K562 (cell line): ENCODE data around the gene BNIP5. TPM values are rescaled to one million over a fixed set of nuclear protein-coding genes. Genes with fewer than 3 reads are reported as not detected.
A peak's percentile ranks its signal among the peaks of the same experiment; 100 is the strongest.

Experiments
- CREB1 ChIP-seq, 2 experiments: sonication (generic) in 1 of 2; formaldehyde crosslinking in 1 of 2; IDR thresholded peaks; 2 replicates each; pipeline versions ENCODE4 v1.6.1 to v1.8.0; 2012 to 2022; ENCODE audit warnings: inconsistent platforms in 1 of 2, mild to moderate bottlenecking in 1 of 2, missing genetic modification reagents in 1 of 2, moderate library complexity in 1 of 2
- ELF2 ChIP-seq: fragments of 250-450 bp; sonication (Bioruptor Pico); IDR thresholded peaks from 2 replicates; pipeline ENCODE4 v1.5.0; 2021; ENCODE audit warnings: mild to moderate bottlenecking
- FOSL1 ChIP-seq: fragments of 200-800 bp; sonication (Bioruptor generic); conservative IDR thresholded peaks from 2 replicates; pipeline ENCODE4 v1.6.1; 2016; ENCODE audit warnings: missing genetic modification characterization, missing compliant biosample characterization
- HCFC1 ChIP-seq: IDR thresholded peaks from 2 replicates; pipeline ENCODE4 v1.6.1; 2012; ENCODE audit warnings: low read depth, low read length, improper control_type of control experiment
- JUN ChIP-seq, 2 experiments: sonication (generic) in 1 of 2; formaldehyde crosslinking in 1 of 2; IDR thresholded peaks; 2 replicates each; pipeline versions ENCODE4 v1.6.1 to v1.8.0; 2012 to 2022; ENCODE audit warnings: borderline replicate concordance in 2 of 2, mild to moderate bottlenecking in 2 of 2, improper control_type of control experiment in 1 of 2, low read depth in 1 of 2, low read length in 1 of 2, missing genetic modification reagents in 1 of 2
- MTA3 ChIP-seq: fragments of 450-650 bp; formaldehyde crosslinking; IDR thresholded peaks from 2 replicates; pipeline ENCODE4 v1.6.1; 2017; ENCODE audit warnings: mild to moderate bottlenecking, borderline replicate concordance
- OTX1 ChIP-seq: fragments of 450-650 bp; formaldehyde crosslinking; IDR thresholded peaks from 2 replicates; pipeline ENCODE4 v1.4.0; 2022; ENCODE audit warnings: mild to moderate bottlenecking
- PCBP1 ChIP-seq: fragments of 200-400 bp; formaldehyde crosslinking; IDR thresholded peaks from 2 replicates; pipeline ENCODE4 v1.6.1; 2018; ENCODE audit warnings: mild to moderate bottlenecking, low read depth, low read length; ENCODE audit not compliant: poor library complexity, severe bottlenecking
- RAD21 ChIP-seq, 2 experiments: fragments of 250-450 bp in 1 of 2; fragments of 450-650 bp in 1 of 2; sonication (Bioruptor Pico) in 1 of 2; formaldehyde crosslinking in 1 of 2; IDR thresholded peaks in 1 of 2; conservative IDR thresholded peaks in 1 of 2; 2 replicates each; pipeline versions ENCODE4 v1.4.0 to v1.8.0; 2020 to 2022; ENCODE audit warnings: mild to moderate bottlenecking in 2 of 2, moderate library complexity in 1 of 2
- SMC3 ChIP-seq: conservative IDR thresholded peaks from 2 replicates; pipeline ENCODE4 v1.6.1; 2011; ENCODE audit warnings: low read depth, low read length, improper control_type of control experiment; ENCODE audit not compliant: insufficient read depth
- SRF ChIP-seq, 2 experiments: fragments of 250-450, 450-650 bp in 1 of 2; sonication (Bioruptor Pico) in 1 of 2; sonication (generic) in 1 of 2; formaldehyde crosslinking; IDR thresholded peaks; 2 replicates each; pipeline versions ENCODE4 v1.5.0 to v1.5.1; 2020 to 2022; ENCODE audit warnings: mild to moderate bottlenecking in 1 of 2, missing genetic modification reagents in 1 of 2
- TOE1 ChIP-seq, 2 experiments: fragments of 450-650 bp in 1 of 2; sonication (generic) in 1 of 2; formaldehyde crosslinking in 1 of 2; IDR thresholded peaks; 2 replicates each; pipeline versions ENCODE4 v1.7.1 to v1.8.0; 2016 to 2022; ENCODE audit warnings: borderline replicate concordance in 2 of 2, mild to moderate bottlenecking in 2 of 2, antibody characterized with exemption in 1 of 2, inconsistent platforms in 1 of 2, low read depth in 1 of 2, missing genetic modification reagents in 1 of 2, moderate library complexity in 1 of 2
- polyA plus RNA-seq, 8 experiments: library from polyadenylated mRNA; depleted of rRNA in 4 of 8; stranded (reverse) in 5 of 8; unstranded in 3 of 8; fragments of >200 nt; fragmentation: Nextera tagmentation in 2 of 8; fragmentation: Illumina TruSeq in 1 of 8; extraction: Ambion mirVana in 2 of 8; extraction: Trizol in 1 of 8; gene quantifications; 2 replicates each; pipeline versions ENCODE4 v1.2.1 to v1.2.3, GENCODE V29; 2011 to 2014; ENCODE audit warnings: inconsistent platforms in 1 of 8, missing spikeins in 1 of 8
- total RNA-seq, 7 experiments: library from RNA; depleted of rRNA in 6 of 7; stranded (reverse); fragments of >200 nt in 6 of 7; fragmentation: Illumina TruSeq in 2 of 7; extraction: Trizol in 2 of 7; gene quantifications; 2 replicates each; pipeline versions ENCODE4 v1.2.1 to v1.2.3, GENCODE V29; 2011 to 2021; ENCODE audit warnings: low replicate concordance in 1 of 7
- TF ChIP-seq, protein P1 (sequence below): fragments of 450-650 bp; formaldehyde crosslinking; IDR thresholded peaks from 2 replicates; pipeline ENCODE4 v1.4.0; 2020; ENCODE audit warnings: mild to moderate bottlenecking, moderate library complexity
- TF ChIP-seq, protein P2 (sequence below): IDR thresholded peaks from 2 replicates; pipeline ENCODE4 v1.6.1; 2011; ENCODE audit warnings: borderline replicate concordance, low read depth, mild to moderate bottlenecking, moderate library complexity, low read length; ENCODE audit not compliant: insufficient read depth, poor library complexity, severe bottlenecking
- TF ChIP-seq, protein P3 (sequence below): fragments of 450-650 bp; IDR thresholded peaks from 2 replicates; pipeline ENCODE4 v1.6.1; 2016; ENCODE audit warnings: borderline replicate concordance
- TF ChIP-seq, protein P4 (sequence below): sonication (generic); formaldehyde crosslinking; IDR thresholded peaks from 2 replicates; pipeline ENCODE4 v1.8.0; 2022; ENCODE audit warnings: missing genetic modification reagents, mild to moderate bottlenecking, moderate library complexity, borderline replicate concordance

The BNIP5 gene
- total and polyA plus RNA-seq, 9 of the 15 experiments (the other 6 are each of a cell fraction or from before 2014, with no cell fraction given) = not detected

DNA sequence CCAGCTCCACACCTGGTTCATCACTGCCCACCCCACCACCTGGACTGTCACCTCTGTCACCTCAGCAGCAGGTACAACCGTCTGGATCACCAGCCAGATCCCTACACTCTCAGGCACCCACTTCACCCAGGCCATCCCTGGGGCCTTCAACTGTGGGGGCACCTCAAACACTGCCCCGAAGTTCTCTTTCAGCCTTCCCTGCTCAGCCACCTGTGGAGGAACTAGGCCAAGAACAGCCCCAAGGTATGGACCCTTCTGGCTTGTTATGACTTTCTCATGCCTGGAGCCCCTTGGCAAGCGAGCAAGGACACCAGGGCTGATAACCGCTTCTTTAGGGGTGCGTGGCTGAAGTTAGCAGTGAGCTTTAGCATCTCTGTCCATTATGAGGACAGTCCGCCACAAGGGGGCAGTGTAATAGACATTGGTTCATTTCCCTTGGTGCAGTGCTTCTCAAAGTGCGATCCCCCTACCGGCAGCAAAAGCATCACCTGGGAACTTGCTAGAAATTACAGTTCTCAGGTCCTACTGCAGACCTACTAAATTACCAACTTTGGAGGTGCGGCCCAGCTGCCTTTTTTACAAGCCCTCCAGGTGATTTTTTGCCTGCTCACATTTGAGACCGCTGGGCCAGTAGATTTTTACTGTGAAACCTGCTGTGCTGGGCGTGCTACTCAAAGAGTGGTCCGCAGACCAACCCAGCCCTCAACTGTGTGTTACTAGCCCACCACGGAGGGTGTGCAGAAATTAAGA lies 34.3 kb downstream of the BNIP5 start (continued):
- TF ChIP-seq HCFC1 = peak; percentile 53; the same call in 1 of the 2 replicates
- TF ChIP-seq, protein P1, sequence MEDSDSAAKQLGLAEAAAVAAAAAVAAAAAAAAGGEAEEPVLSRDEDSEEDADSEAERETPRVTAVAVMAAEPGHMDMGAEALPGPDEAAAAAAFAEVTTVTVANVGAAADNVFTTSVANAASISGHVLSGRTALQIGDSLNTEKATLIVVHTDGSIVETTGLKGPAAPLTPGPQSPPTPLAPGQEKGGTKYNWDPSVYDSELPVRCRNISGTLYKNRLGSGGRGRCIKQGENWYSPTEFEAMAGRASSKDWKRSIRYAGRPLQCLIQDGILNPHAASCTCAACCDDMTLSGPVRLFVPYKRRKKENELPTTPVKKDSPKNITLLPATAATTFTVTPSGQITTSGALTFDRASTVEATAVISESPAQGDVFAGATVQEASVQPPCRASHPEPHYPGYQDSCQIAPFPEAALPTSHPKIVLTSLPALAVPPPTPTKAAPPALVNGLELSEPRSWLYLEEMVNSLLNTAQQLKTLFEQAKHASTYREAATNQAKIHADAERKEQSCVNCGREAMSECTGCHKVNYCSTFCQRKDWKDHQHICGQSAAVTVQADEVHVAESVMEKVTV (CRISPR knock-in tag) = peak; percentile 51; the same call in 1 of the 2 replicates
- TF ChIP-seq MTA3 = 0 out of 2 replicates have a peak, but pooled peaks have one; percentile 46
- no peak for TF ChIP-seq CREB1 (IDR thresholded peaks at IDR 0.05)
- 0 out of 2 replicates have a peak, but pooled peaks have one; percentile 25 for TF ChIP-seq CREB1 (CRISPR knock-in tag; IDR thresholded peaks at IDR 0.05)
- TF ChIP-seq, protein P2, sequence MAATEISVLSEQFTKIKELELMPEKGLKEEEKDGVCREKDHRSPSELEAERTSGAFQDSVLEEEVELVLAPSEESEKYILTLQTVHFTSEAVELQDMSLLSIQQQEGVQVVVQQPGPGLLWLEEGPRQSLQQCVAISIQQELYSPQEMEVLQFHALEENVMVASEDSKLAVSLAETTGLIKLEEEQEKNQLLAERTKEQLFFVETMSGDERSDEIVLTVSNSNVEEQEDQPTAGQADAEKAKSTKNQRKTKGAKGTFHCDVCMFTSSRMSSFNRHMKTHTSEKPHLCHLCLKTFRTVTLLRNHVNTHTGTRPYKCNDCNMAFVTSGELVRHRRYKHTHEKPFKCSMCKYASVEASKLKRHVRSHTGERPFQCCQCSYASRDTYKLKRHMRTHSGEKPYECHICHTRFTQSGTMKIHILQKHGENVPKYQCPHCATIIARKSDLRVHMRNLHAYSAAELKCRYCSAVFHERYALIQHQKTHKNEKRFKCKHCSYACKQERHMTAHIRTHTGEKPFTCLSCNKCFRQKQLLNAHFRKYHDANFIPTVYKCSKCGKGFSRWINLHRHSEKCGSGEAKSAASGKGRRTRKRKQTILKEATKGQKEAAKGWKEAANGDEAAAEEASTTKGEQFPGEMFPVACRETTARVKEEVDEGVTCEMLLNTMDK = peak; percentile 89
- TF ChIP-seq OTX1 (CRISPR knock-in tag) = no peak
- TF ChIP-seq TOE1 (IDR thresholded peaks at IDR 0.05; ENCODE audit: borderline replicate concordance) = peak; percentile 39; the same call in 1 of the 2 replicates
- no peak for TF ChIP-seq TOE1 (CRISPR knock-in tag; IDR thresholded peaks at IDR 0.05; ENCODE audit: borderline replicate concordance, low read depth)
- no peak for TF ChIP-seq ELF2 (CRISPR knock-in tag)
- TF ChIP-seq FOSL1 (tag) = peak; percentile 43; the same call in 1 of the 2 replicates
- 0 out of 4 replicates have a peak, but pooled peaks of 1 of the 2 experiments have one; percentile 29 for TF ChIP-seq SRF (CRISPR knock-in tag; IDR thresholded peaks at IDR 0.05)
- TF ChIP-seq SMC3 = peak; percentile 97
- TF ChIP-seq, protein P3, sequence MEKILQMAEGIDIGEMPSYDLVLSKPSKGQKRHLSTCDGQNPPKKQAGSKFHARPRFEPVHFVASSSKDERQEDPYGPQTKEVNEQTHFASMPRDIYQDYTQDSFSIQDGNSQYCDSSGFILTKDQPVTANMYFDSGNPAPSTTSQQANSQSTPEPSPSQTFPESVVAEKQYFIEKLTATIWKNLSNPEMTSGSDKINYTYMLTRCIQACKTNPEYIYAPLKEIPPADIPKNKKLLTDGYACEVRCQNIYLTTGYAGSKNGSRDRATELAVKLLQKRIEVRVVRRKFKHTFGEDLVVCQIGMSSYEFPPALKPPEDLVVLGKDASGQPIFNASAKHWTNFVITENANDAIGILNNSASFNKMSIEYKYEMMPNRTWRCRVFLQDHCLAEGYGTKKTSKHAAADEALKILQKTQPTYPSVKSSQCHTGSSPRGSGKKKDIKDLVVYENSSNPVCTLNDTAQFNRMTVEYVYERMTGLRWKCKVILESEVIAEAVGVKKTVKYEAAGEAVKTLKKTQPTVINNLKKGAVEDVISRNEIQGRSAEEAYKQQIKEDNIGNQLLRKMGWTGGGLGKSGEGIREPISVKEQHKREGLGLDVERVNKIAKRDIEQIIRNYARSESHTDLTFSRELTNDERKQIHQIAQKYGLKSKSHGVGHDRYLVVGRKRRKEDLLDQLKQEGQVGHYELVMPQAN = no peak
- TF ChIP-seq JUN (IDR thresholded peaks at IDR 0.05; ENCODE audit: borderline replicate concordance, low read depth, low read length) = peak; percentile 30; the same call in 1 of the 2 replicates
- TF ChIP-seq JUN (CRISPR knock-in tag; IDR thresholded peaks at IDR 0.05; ENCODE audit: borderline replicate concordance) = no peak
- TF ChIP-seq, protein P4, sequence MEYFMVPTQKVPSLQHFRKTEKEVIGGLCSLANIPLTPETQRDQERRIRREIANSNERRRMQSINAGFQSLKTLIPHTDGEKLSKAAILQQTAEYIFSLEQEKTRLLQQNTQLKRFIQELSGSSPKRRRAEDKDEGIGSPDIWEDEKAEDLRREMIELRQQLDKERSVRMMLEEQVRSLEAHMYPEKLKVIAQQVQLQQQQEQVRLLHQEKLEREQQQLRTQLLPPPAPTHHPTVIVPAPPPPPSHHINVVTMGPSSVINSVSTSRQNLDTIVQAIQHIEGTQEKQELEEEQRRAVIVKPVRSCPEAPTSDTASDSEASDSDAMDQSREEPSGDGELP (CRISPR knock-in tag) = peak; percentile 69
- peak; percentile 84 to 92 for TF ChIP-seq RAD21 (CRISPR knock-in tag; conservative IDR thresholded peaks at IDR 0.05 in 1 of 2, IDR thresholded peaks at IDR 0.05 in 1 of 2)
- no peak for TF ChIP-seq PCBP1
